Erythroblast (primary cell): ENCODE data around the gene CDH19.

ENCODE experiments used
- DNase-seq, 2 experiments: peaks; one replicate each; lab custom pipeline; 2025; lab: John Stamatoyannopoulos, UW
- GATA1 ChIP-seq: IDR thresholded peaks from 2 replicates; pipeline ENCODE4 v1.6.1; 2011; ENCODE audit warnings: low read depth, mild to moderate bottlenecking, control low read depth, low read length, moderate library complexity
- POLR2A ChIP-seq: IDR thresholded peaks from 2 replicates; pipeline ENCODE4 v1.6.1; 2011; ENCODE audit warnings: mild to moderate bottlenecking, low read length

CDH19 gene

DNA sequence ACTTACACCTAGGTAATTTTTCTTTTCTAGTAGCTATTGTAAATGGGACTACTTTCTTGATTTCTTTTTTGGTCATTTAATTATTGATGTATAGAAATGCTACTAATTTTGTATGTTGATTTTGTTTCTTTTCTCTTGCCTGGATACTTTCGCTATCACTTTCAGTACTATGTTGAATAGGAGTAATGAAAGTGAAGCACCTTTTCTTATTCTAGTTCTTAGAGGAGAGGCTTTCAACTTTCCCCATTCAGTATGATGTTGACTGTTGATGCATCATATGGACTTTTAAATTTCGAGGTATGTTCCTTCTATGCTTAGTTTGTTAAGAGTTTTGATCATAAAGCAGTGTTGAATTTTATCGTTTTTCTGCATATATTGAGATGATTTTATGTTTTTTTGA, 142.5 kb downstream of the CDH19 start:
- TF ChIP-seq POLR2A (no peak), GATA1 (no peak)
- no peak for DNase-seq

DNA sequence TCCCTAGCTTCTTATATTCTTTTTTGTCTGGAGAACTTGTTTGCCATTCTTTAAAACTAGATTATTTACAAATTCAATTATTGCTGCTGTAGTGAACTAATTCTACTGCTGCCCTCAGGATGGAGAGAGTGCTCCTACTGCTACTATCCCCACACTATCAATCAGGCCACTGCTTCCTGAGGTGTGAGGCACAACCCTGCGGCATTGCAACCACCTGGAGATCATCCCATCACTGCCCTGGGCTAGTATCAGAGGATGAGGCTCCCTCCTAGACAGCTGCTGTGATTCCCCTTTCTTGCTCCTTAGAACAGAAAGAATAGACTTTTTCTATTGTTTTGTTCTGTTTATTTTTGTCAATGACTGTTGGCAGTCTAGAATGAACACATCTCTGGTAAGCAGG, 146.6 kb downstream of the CDH19 start:
- TF ChIP-seq GATA1 (no peak), POLR2A (no peak)
- no peak for DNase-seq
